HepG2 (cell line): ENCODE results near the gene WDR45B. TPM values are rescaled to one million over a fixed set of nuclear protein-coding genes. Genes with fewer than 3 reads are reported as not detected.
A peak's percentile ranks its signal among the peaks of the same experiment; 100 is the strongest.

ENCODE experiments used
- ARID3A ChIP-seq: IDR thresholded peaks from 2 replicates; pipeline ENCODE4 v1.6.1; 2012; ENCODE audit warnings: low read depth, low read length, improper control_type of control experiment
- ARID5B ChIP-seq: IDR thresholded peaks from 2 replicates; pipeline ENCODE4 v1.4.0; 2020; ENCODE audit warnings: mild to moderate bottlenecking, missing genetic modification reagents
- BATF2 ChIP-seq: sonication (generic); formaldehyde crosslinking; IDR thresholded peaks from 2 replicates; pipeline ENCODE4 v1.8.0; 2022; ENCODE audit warnings: mild to moderate bottlenecking, missing genetic modification reagents, moderate library complexity
- CSRNP1 ChIP-seq: sonication (generic); formaldehyde crosslinking; IDR thresholded peaks from 2 replicates; pipeline ENCODE4 v1.8.1; 2023; ENCODE audit warnings: mild to moderate bottlenecking, missing genetic modification reagents
- DMAP1 ChIP-seq: IDR thresholded peaks from 2 replicates; pipeline ENCODE4 v1.6.1; 2016
- FOXJ3 ChIP-seq: sonication (generic); formaldehyde crosslinking; IDR thresholded peaks from 2 replicates; pipeline ENCODE4 v1.4.0; 2020; ENCODE audit warnings: missing genetic modification reagents, mild to moderate bottlenecking, borderline replicate concordance
- GTF2F1 ChIP-seq: fragments of 150-350 bp; IDR thresholded peaks from 2 replicates; pipeline ENCODE4 v1.6.1; 2014; ENCODE audit warnings: low read length
- IKZF5 ChIP-seq: IDR thresholded peaks from 2 replicates; pipeline ENCODE4 v1.6.1; 2018; ENCODE audit warnings: missing genetic modification reagents, mild to moderate bottlenecking, missing compliant biosample characterization
- NFATC3 ChIP-seq: sonication (generic); formaldehyde crosslinking; IDR thresholded peaks from 2 replicates; pipeline ENCODE4 v1.5.1; 2020; ENCODE audit warnings: mild to moderate bottlenecking, missing genetic modification reagents
- POGZ ChIP-seq: sonication (generic); formaldehyde crosslinking; IDR thresholded peaks from 2 replicates; pipeline ENCODE4 v1.4.0; 2020; ENCODE audit warnings: mild to moderate bottlenecking, missing genetic modification reagents
- REXO4 ChIP-seq: sonication (generic); formaldehyde crosslinking; IDR thresholded peaks from 2 replicates; pipeline ENCODE4 v1.8.0; 2022; ENCODE audit warnings: missing genetic modification reagents, mild to moderate bottlenecking, borderline replicate concordance
- TAF1 ChIP-seq: sonication (generic); formaldehyde crosslinking; IDR thresholded peaks from 2 replicates; pipeline ENCODE4 v1.4.0; 2020; ENCODE audit warnings: missing genetic modification reagents
- TFDP1 ChIP-seq: IDR thresholded peaks from 2 replicates; pipeline ENCODE4 v1.6.1; 2016; ENCODE audit warnings: missing compliant biosample characterization, missing genetic modification reagents, borderline replicate concordance
- ZNF263 ChIP-seq: sonication (generic); formaldehyde crosslinking; IDR thresholded peaks from 2 replicates; pipeline ENCODE4 v1.4.0; 2020; ENCODE audit warnings: missing genetic modification reagents
- ZNF329 ChIP-seq: sonication (generic); formaldehyde crosslinking; IDR thresholded peaks from 2 replicates; pipeline ENCODE4 v1.9.0; 2021; ENCODE audit warnings: low read depth, mild to moderate bottlenecking, missing genetic modification reagents
- ZNF414 ChIP-seq: sonication (generic); formaldehyde crosslinking; IDR thresholded peaks from 2 replicates; pipeline ENCODE4 v1.5.0; 2020; ENCODE audit warnings: missing genetic modification reagents
- ZNF564 ChIP-seq: sonication (generic); formaldehyde crosslinking; IDR thresholded peaks from 2 replicates; pipeline ENCODE4 v1.8.1; 2023; ENCODE audit warnings: mild to moderate bottlenecking, missing genetic modification reagents
- polyA plus RNA-seq, 8 experiments: library from polyadenylated mRNA; depleted of rRNA in 3 of 8; stranded (reverse) in 7 of 8; unstranded in 1 of 8; fragments of >200 nt; fragmentation: Illumina TruSeq in 4 of 8; extraction: Trizol in 4 of 8; gene quantifications; 2 replicates each; pipeline versions ENCODE4 v1.2.1 to v1.2.3, GENCODE V29; 2011 to 2016; ENCODE audit warnings: low read depth in 4 of 8, missing spikeins in 1 of 8, mixed read lengths in 1 of 8; ENCODE audit not compliant: insufficient read depth in 1 of 8
- total RNA-seq, 5 experiments: library from RNA; depleted of rRNA; stranded (reverse); fragments of >200 nt; fragmentation: Illumina TruSeq; extraction: Trizol; gene quantifications; 2 replicates each; pipeline ENCODE4 v1.2.3, GENCODE V29; 2016; ENCODE audit warnings: low read depth in 1 of 5

The WDR45B gene
- total and polyA plus RNA-seq, 2 of the 13 experiments (the other 11 are each of a cell fraction or from before 2014, with no cell fraction given): 86.2 to 155 TPM

GRCh38 chr17:82668631-82669099, 20.4 kb upstream of the WDR45B start (continued):
- TF ChIP-seq REXO4 (CRISPR knock-in tag) (no peak), ZNF564 (CRISPR knock-in tag) (no peak), IKZF5 (CRISPR knock-in tag) (peak; percentile 65; the same call in 1 of the 2 replicates), ZNF263 (CRISPR knock-in tag) (peak; percentile 84; the same call in 1 of the 2 replicates), TAF1 (no peak; the same call in 1 of the 2 replicates), ARID5B (CRISPR knock-in tag) (no peak; the same call in 1 of the 2 replicates), DMAP1 (CRISPR knock-in tag) (no peak), ARID3A (no peak), FOXJ3 (CRISPR knock-in tag) (no peak), ZNF414 (CRISPR knock-in tag) (no peak), NFATC3 (CRISPR knock-in tag) (no peak), TFDP1 (CRISPR knock-in tag) (peak; percentile 46; the same call in 1 of the 2 replicates), BATF2 (CRISPR knock-in tag) (no peak), CSRNP1 (CRISPR knock-in tag) (no peak; the same call in 1 of the 2 replicates), GTF2F1 (no peak), POGZ (peak; percentile 32; the same call in 1 of the 2 replicates), ZNF329 (no peak)
